Dedifferentiated amniotic fluid mesenchymal stem cell (primary cell): Measurements from ENCODE around the gene CEP112.

Experiments used
- DNase-seq: peaks from one replicate; pipeline ENCODE4 v3.0.0-alpha.2; 2016; ENCODE audit errors: extremely low spot score

Gene CEP112

GRCh38 chr17:66211047-66211810 lies 19.3 kb upstream of the CEP112 start:
- DNase-seq = no peak

DNA sequence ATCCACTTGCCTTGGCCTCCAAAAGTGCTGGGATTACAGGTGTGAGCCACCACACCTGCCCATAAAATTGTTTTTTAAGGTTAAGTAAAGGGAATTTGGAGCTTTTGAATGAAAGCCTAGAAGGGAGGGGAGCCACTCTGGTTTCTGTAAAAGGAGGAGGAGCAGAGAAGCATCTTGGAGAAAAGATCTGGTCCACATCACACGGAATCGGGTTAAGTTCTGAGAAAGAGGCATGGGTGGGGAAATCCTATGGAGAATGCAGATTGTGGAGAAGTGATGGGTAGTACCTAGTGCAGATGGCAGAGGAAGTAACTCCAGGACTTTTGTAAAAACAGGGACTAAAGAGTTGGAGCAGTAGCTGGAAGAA lies 18.3 kb upstream of the CEP112 start:
- DNase-seq = no peak

DNA sequence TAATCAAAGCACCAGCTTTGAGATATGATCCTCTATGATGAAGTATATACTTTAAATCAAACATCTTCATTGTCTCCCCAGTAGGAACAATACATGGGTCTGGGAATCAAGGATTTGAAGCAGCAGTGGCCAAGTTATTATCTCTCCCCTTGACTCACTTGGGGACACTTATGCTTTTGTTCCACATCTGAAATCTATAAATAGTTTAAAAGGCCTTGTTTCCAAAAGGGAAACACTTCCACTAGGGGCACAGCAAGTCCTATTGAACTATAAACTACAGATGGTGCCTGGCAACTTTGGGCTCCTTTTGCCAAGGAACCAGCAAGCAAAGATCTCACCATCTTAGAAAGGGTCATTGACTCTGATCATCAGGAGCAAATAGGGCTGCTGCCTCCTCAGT lies 16.0 kb upstream of the CEP112 start:
- no peak for DNase-seq

GRCh38 chr17:66203274-66204015 lies 11.5 kb upstream of the CEP112 start:
- no peak for DNase-seq

- peak; percentile 71 for DNase-seq
Measured at GRCh38 chr17:66200685-66201092, 8.8 kb upstream of the CEP112 start.

- no peak for DNase-seq
Measured at GRCh38 chr17:66198242-66198641, 6.3 kb upstream of the CEP112 start.

DNA sequence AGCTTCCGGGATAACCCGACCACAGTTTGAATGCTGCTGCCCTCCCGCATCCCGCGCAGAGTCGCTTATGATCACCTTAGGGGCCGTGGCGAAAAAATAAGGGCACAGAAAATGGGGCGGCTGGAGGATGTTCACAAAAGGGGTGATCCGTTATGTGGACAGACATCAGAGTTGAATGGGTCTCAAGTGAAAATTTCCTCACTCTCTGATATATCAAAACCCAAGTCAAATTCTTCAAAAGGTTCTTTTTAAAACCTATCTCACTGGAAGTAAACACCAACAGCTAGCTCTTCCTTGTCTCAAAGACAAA lies 400 bp upstream of the CEP112 start:
- no peak for DNase-seq

DNA sequence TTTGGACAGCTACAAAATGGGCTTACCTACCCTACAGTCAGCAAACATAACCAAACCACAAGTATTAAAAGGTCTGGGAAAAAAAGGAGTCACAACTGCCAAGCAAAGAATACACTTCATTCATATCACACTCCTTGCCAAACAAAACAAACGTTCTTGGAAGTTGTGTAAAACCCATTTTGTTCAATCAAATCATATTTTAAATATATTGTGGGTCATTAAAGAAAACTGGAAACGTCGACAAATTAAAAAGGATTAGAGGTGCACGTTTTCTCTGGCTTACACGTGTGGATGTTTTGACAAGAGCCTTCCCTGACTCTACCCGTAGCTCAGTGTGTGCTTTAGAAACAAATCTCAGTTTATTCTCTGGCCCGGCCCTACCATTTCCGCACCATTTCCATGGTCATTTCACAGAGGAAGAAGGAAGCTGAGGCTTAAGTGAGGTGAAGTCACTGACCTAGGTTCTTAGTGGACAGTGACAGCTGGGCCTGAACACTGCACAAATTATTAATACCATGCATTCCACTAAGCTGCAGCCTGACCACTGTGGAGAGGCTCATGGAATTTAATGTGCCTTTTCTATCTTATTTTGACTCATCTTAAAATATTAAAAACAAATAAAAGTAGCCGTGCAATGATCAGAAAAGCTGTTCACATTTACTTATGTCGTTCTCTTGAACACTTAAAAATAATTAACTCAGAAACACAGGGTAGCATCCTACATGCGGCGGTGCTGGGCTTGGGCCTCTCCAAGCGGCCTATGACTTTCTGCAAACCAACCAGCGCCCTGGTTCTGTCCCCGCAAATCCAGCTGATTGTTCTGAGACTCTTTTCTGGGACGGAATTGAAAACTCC lies 968 bp downstream of the CEP112 start:
- peak; percentile 18 for DNase-seq

DNA sequence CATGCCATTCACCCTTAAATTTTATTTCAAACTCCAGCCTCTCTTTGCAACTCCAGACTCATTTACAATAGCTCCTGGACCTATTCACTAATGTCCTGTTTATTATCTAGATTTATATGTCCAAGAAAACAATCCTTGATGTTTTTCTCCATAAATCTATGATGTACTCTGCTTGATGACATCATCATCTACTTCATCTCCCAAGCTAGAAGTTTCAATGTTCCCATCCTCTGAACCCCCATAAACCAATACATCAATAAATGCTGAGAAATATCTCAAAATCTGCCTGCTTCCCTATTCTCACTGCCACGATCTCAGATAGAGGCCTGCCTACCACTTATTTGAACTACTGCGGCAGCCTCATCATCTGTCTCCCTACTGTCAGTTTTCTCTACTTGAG lies 4.2 kb downstream of the CEP112 start:
- DNase-seq = no peak

GRCh38 chr17:66185862-66186261 lies 6.1 kb downstream of the CEP112 start:
- DNase-seq = no peak

DNA sequence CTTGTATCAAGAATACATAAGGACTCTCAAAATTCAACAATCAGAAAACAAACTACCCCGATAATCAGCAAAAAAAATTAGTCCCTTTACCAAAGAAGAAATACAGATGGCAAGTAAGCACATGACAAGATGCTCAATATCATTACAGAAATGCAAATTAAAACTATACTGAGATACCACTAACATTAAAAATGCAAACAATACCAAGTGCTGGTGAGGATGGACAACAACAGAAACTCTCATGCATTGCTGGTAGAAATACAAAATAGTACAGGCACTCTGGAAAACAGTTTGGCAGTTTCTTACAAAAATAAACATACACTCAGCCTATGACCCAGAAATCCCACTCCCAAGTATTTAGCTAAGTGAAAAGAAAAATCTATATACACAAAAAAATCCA lies 7.5 kb downstream of the CEP112 start:
- DNase-seq = no peak

DNA sequence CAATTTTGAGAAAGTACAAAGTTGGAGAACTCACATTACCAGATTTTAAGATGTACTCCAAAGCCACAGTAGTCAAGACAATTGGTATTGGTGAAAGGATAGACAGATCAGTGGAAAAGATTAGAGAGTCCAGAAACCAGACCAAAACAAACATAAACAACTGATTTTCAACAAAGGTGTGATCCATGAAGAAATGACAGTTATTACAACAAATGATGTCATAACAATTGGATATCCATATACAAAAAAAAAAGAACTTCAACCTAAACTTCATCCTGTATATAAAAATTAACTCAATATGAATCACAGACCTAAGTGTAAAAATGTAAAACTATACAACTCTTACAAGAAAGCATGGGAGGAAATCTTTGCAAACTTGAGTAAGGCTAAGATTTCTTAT lies 8.4 kb downstream of the CEP112 start:
- DNase-seq = no peak

DNA sequence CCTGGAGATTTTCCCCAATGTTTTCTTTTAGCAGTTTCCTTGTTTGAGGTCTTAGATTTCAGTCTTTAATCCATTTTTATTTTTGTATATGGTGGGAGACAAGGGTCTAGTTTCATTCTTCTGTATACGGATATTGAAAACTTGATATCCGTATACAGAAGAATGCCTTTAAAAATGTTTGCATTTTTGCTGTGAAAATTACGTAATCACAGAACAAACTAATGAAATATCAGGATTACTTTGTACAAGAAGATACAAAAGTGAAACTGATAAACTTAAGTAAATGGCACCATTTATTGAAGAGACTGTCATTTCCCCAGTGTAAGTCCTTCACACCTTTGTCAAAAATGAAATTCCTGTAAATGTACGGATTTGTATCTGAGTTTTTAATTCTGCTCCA lies 13.3 kb downstream of the CEP112 start:
- no peak for DNase-seq

GRCh38 chr17:66177048-66177447 lies 14.9 kb downstream of the CEP112 start:
- no peak for DNase-seq

DNA sequence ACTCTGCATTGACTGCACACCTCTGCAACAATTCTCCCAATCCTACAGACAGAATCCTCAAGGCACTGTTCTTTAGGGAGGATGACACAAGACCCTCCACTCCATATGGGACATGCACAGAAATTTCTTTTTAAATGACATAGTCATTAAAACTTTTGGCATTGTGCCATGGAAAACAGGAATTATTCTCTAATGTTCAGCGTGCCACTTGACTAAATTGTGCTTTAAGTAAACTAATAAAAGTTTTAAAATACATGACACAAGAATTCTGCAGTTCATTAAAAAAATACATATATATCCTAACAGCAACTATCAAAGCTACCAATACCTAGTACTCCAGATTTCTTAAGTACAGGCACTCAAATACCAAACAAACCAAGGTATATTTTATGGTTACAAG lies 16.0 kb downstream of the CEP112 start:
- no peak for DNase-seq

DNA sequence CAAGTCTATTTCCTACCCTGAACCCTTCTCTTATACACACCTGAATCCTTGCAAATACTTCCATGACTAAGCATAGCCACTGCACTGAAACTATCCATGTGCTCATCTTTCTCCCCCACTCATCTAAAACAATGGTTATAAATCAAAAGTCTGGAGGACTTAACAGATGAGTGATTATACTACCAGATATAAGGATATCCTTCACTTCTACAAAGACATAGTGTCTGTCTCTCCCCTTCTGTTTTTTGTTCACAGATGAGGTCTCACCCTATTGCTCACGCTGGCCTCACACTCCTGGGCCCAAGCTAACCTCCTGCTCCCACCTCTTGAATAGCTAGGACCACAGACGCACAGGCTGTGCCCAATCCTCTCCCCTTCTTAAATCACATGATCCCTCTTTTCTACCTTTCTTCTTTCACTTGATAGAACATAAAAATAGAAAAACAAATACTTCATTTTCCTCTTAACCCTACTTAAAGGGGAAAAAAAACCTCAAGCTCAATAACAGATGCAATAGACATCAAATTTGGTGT lies 19.2 kb downstream of the CEP112 start:
- DNase-seq = no peak

- no peak for DNase-seq
Measured at GRCh38 chr17:66172144-66172543, 19.8 kb downstream of the CEP112 start.

GRCh38 chr17:66171692-66172091 lies 20.2 kb downstream of the CEP112 start:
- no peak for DNase-seq

GRCh38 chr17:66171172-66171571 lies 20.8 kb downstream of the CEP112 start:
- DNase-seq = no peak

DNA sequence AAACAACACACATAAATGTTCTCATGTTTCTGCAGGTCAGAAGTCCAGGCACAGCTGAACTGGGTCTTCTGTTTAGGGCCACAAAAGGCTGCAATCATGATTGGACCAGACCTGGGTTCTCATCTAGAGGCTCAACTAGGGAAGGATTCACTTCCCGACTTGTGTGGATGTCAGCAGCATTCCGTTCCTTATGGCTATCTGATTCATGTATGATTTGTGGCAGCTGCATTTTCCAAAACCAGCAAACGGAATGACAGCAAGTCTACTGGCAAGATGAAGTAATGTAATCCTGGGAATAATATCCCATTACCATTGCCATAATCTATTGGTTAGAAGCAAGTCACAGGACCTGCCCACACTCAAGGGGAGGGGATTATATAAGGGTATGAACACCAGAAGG lies 22.1 kb downstream of the CEP112 start:
- DNase-seq = no peak

DNA sequence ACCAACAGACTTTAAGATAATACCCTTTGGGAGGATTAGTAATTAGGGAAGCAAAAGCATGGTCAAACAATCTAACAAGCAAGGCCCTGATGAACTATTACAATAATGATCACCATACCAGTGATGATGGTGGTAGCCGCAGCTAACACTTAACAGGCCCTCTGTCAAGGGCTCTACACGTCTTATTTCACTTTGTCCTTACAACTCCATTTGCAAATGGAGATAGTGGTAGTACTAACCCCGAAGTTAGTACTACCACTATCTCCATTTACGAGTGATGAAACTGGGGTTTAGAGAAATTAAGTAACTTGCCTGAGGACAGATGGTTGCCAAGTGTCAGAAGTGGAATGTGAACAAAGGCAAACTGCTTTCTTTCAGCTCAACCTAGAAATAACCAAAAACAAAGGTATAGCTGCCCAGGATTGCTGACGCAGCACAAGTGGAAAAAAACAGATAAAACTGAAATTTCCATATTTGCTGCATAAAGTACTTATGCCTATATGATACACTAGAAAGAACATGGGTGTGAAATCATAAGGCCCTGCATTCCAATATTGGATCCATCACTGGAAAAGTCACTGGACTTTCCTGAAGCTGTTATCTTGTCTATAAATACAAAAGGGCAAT lies 24.6 kb downstream of the CEP112 start:
- DNase-seq = no peak

DNA sequence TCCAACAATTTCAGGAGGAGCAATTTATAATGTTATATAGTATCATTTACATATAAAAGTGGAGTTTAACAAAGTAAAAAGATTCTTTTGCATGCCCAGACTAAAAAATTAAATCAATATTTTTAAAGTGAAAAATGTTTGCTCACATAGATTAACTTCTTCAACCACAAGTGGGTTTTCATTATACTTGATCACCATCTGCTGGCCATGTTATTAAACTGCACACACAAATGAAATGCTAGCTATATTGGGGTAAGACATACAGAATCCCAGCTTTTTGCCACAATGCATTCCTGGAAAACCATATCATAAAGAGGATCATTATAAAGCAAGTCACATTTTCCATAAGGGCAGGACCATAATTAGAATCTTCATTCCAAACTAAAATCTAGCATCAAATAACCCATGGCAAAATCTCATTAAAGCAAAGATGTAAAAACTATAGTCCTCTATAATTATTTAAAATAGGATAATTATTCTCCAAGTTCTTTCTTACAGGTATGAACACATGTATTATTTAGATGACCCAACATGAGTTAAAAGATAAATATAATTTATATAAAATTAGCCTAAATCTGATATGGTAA lies 26.3 kb downstream of the CEP112 start:
- peak; percentile 56 for DNase-seq
